ENCODE results near the gene TNFAIP8. TPM values are rescaled to one million over a fixed set of nuclear protein-coding genes. Genes with fewer than 3 reads are reported as not detected.

The TNFAIP8 gene
- total and polyA plus RNA-seq, 2 experiments from 2014 or later, result 10.3 to 14.8 TPM

GRCh38 chr5:119370486-119370885 lies 14.7 kb downstream of the TNFAIP8 start:
- WGBS, 2 experiments (ENCODE audit: low coverage in 1 of 2, low lambda C conversion rate in 2 of 2, missing lambda C conversion rate in 2 of 2), result 44 to 67% methylated on average over 1 of the region's 1 CpG
- H2AFZ ChIP-seq, result no peak overlapping the region
- H3F3A ChIP-seq (ENCODE audit: insufficient read depth), result 0 out of 2 replicates have a peak, but pooled peaks cover 26% of the 10 kb centered on the region
- in situ Hi-C loops (cut with MboI), result no loop called here
- DNase-seq, result peak; percentile 26
- peak overlapping the region; percentile 13 for H3K4me2 ChIP-seq (ENCODE audit: unreplicated experiment)
- H3K9ac ChIP-seq, result no peak overlapping the region
- H3K9me2 ChIP-seq (ENCODE audit: insufficient read depth), result 0 out of 2 replicates have a peak, but pooled peaks cover 3% of the 10 kb centered on the region
- H3K4me1 ChIP-seq (ENCODE audit: insufficient read depth), result peaks cover 40% of the 10 kb centered on the region
- no peak overlapping the region for H3K27ac ChIP-seq
- no peak overlapping the region for H3K4me3 ChIP-seq
- H3K27me3 ChIP-seq (replicated peaks; ENCODE audit: insufficient read depth), result no peaks in the 10 kb centered on the region
- H3K79me2 ChIP-seq (ENCODE audit: insufficient read depth), result peaks cover 22% of the 10 kb centered on the region
- no peak for TF ChIP-seq EZH2 (IDR thresholded peaks at IDR 0.05; ENCODE audit: insufficient read depth, poor library complexity, severe bottlenecking)
- TF ChIP-seq EZH2phosphoT487 (IDR thresholded peaks at IDR 0.05; ENCODE audit: insufficient read depth, low read depth), result no peak
- H3K36me3 ChIP-seq (ENCODE audit: low read depth), result no peaks in the 10 kb centered on the region
- H4K20me1 ChIP-seq (ENCODE audit: insufficient read depth), result no peaks in the 10 kb centered on the region
- no peaks in the 10 kb centered on the region for H3K9me3 ChIP-seq (ENCODE audit: low read depth)

GRCh38 chr5:119371146-119371545 lies 15.3 kb downstream of the TNFAIP8 start:
- no peak overlapping the region for H3K27ac ChIP-seq
- H3K36me3 ChIP-seq (ENCODE audit: low read depth), result no peaks in the 10 kb centered on the region
- H3F3A ChIP-seq (ENCODE audit: insufficient read depth), result 0 out of 2 replicates have a peak, but pooled peaks cover 19% of the 10 kb centered on the region
- in situ Hi-C loops (cut with MboI), result no loop called here
- H3K9ac ChIP-seq, result no peak overlapping the region
- H4K20me1 ChIP-seq (ENCODE audit: insufficient read depth), result no peaks in the 10 kb centered on the region
- no peak for DNase-seq
- H3K9me2 ChIP-seq (ENCODE audit: insufficient read depth), result 0 out of 2 replicates have a peak, but pooled peaks cover 3% of the 10 kb centered on the region
- H3K9me3 ChIP-seq (ENCODE audit: low read depth), result no peaks in the 10 kb centered on the region
- H3K4me2 ChIP-seq (ENCODE audit: unreplicated experiment), result no peak overlapping the region
- H3K27me3 ChIP-seq (replicated peaks; ENCODE audit: insufficient read depth), result no peaks in the 10 kb centered on the region
- H3K4me3 ChIP-seq, result no peak overlapping the region
- peaks cover 22% of the 10 kb centered on the region for H3K79me2 ChIP-seq (ENCODE audit: insufficient read depth)
- H3K4me1 ChIP-seq (ENCODE audit: insufficient read depth), result peaks cover 33% of the 10 kb centered on the region
- no peak overlapping the region for H2AFZ ChIP-seq
- WGBS, 2 experiments (ENCODE audit: low coverage in 1 of 2, low lambda C conversion rate in 2 of 2, missing lambda C conversion rate in 2 of 2), result 91 to 92% methylated on average over 4 of the region's 4 CpGs
- TF ChIP-seq EZH2 (IDR thresholded peaks at IDR 0.05; ENCODE audit: insufficient read depth, poor library complexity, severe bottlenecking) (no peak), EZH2phosphoT487 (IDR thresholded peaks at IDR 0.05; ENCODE audit: insufficient read depth, low read depth) (no peak)

GRCh38 chr5:119373449-119373858 lies 17.6 kb downstream of the TNFAIP8 start:
- Histone ChIP-seq H3F3A (ENCODE audit: insufficient read depth) (peaks cover 10% of the 10 kb centered on the region; the same call in 1 of the 2 replicates), H3K9me3 (ENCODE audit: low read depth) (no peaks in the 10 kb centered on the region), H2AFZ (no peak overlapping the region), H3K4me1 (ENCODE audit: insufficient read depth) (peaks cover 22% of the 10 kb centered on the region), H3K27me3 (replicated peaks; ENCODE audit: insufficient read depth) (no peaks in the 10 kb centered on the region), H3K4me2 (ENCODE audit: unreplicated experiment) (no peak overlapping the region), H3K9me2 (ENCODE audit: insufficient read depth) (no peaks in the 10 kb centered on the region), H3K9ac (no peak overlapping the region), H3K79me2 (ENCODE audit: insufficient read depth) (peaks cover 17% of the 10 kb centered on the region), H3K4me3 (no peak overlapping the region), H3K36me3 (ENCODE audit: low read depth) (no peaks in the 10 kb centered on the region), H4K20me1 (ENCODE audit: insufficient read depth) (no peaks in the 10 kb centered on the region), H3K27ac (no peak overlapping the region)
- TF ChIP-seq EZH2 (IDR thresholded peaks at IDR 0.05; ENCODE audit: insufficient read depth, poor library complexity, severe bottlenecking), result no peak
- no peak for TF ChIP-seq EZH2phosphoT487 (IDR thresholded peaks at IDR 0.05; ENCODE audit: insufficient read depth, low read depth)
- in situ Hi-C loops (cut with MboI), result no loop called here
- no peak for DNase-seq
- 98 to 100% methylated on average over 4 of the region's 4 CpGs for WGBS, 2 experiments (ENCODE audit: low coverage in 1 of 2, low lambda C conversion rate in 2 of 2, missing lambda C conversion rate in 2 of 2)

GRCh38 chr5:119374901-119375300 lies 19.1 kb downstream of the TNFAIP8 start:
- WGBS, 2 experiments (ENCODE audit: low coverage in 1 of 2, low lambda C conversion rate in 2 of 2, missing lambda C conversion rate in 2 of 2), result 90 to 97% methylated on average over 2 of the region's 2 CpGs
- Histone ChIP-seq H3K9me2 (ENCODE audit: insufficient read depth) (no peaks in the 10 kb centered on the region), H3K9me3 (ENCODE audit: low read depth) (no peaks in the 10 kb centered on the region), H3K4me1 (ENCODE audit: insufficient read depth) (peaks cover 25% of the 10 kb centered on the region), H2AFZ (no peak overlapping the region), H3F3A (ENCODE audit: insufficient read depth) (peaks cover 9% of the 10 kb centered on the region; the same call in 1 of the 2 replicates), H3K27me3 (replicated peaks; ENCODE audit: insufficient read depth) (no peaks in the 10 kb centered on the region), H3K36me3 (ENCODE audit: low read depth) (no peaks in the 10 kb centered on the region), H3K79me2 (ENCODE audit: insufficient read depth) (peaks cover 3% of the 10 kb centered on the region), H3K27ac (no peak overlapping the region), H3K4me2 (ENCODE audit: unreplicated experiment) (no peak overlapping the region), H3K9ac (no peak overlapping the region), H4K20me1 (ENCODE audit: insufficient read depth) (no peaks in the 10 kb centered on the region), H3K4me3 (no peak overlapping the region)
- in situ Hi-C loops (cut with MboI), result no loop called here
- no peak for TF ChIP-seq EZH2 (IDR thresholded peaks at IDR 0.05; ENCODE audit: insufficient read depth, poor library complexity, severe bottlenecking)
- TF ChIP-seq EZH2phosphoT487 (IDR thresholded peaks at IDR 0.05; ENCODE audit: insufficient read depth, low read depth), result no peak
- no peak for DNase-seq
